ENCODE data around the gene RIMBP3B.
"Not testable (repeated sequence)": the region's sequence is repeated elsewhere in the genome, so short reads cannot be mapped to it uniquely, and the experiment has no call there.

RIMBP3B gene

GRCh38 chr22:21416375-21416774 is 32.8 kb downstream of the RIMBP3B start:
- DNase-seq (ENCODE audit: low read depth in 2 of 2), result not testable (repeated sequence)

- DNase-seq (ENCODE audit: low read depth in 2 of 2), result not testable (repeated sequence)
Measured at GRCh38 chr22:21417227-21417746, 33.7 kb downstream of the RIMBP3B start, which contains the start of gene HIC2. TSS of gene HIC2 (plus strand) at chr22:21417371. CDS start at chr22:21442832, 25,461 bp downstream.

- DNase-seq (ENCODE audit: low read depth in 2 of 2), result not testable (repeated sequence)
Measured at GRCh38 chr22:21417853-21418252, 34.3 kb downstream of the RIMBP3B start.

DNA sequence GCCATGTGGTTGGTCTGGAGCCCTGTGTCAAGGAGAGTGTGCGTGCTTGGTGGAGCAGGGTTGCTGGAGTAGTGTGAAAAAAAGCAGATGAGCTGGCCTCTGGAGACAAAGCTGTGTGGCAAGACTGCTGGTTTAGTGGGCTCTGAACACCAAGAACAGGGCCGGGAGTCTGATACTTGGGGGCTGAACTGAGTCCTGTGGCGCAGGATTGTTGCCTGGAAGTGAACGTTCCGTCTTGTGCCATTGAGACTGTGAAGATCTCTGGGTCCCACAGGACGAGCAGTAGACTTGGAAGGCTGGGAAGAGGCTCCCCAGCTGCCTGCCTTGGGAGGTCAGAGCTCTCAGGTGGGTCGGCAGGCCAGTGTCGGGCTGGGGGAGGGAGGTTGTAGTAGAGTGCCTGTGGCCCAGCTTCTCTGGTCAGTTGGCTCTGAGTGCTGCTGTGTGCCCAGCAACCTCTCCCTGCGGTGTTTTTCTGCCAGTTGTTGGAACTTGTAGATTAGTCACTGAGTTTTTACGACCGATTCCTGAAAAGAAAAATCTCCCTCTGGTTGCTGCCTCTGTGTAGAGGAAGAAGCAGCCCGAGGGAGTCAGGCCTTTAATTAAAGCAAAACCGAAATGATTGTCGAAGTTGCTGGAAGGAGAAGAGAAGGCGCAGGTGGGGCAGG is 35.6 kb downstream of the RIMBP3B start:
- DNase-seq (ENCODE audit: low read depth in 2 of 2), result not testable (repeated sequence)

GRCh38 chr22:21420180-21420763 is 36.7 kb downstream of the RIMBP3B start:
- not testable (repeated sequence) for DNase-seq (ENCODE audit: low read depth in 2 of 2)

GRCh38 chr22:21424084-21424709 is 40.6 kb downstream of the RIMBP3B start:
- DNase-seq (ENCODE audit: low read depth in 2 of 2), result not testable (repeated sequence)

- DNase-seq (ENCODE audit: low read depth in 2 of 2), result not testable (repeated sequence)
Measured at GRCh38 chr22:21434378-21435233, 51.1 kb downstream of the RIMBP3B start.

DNA sequence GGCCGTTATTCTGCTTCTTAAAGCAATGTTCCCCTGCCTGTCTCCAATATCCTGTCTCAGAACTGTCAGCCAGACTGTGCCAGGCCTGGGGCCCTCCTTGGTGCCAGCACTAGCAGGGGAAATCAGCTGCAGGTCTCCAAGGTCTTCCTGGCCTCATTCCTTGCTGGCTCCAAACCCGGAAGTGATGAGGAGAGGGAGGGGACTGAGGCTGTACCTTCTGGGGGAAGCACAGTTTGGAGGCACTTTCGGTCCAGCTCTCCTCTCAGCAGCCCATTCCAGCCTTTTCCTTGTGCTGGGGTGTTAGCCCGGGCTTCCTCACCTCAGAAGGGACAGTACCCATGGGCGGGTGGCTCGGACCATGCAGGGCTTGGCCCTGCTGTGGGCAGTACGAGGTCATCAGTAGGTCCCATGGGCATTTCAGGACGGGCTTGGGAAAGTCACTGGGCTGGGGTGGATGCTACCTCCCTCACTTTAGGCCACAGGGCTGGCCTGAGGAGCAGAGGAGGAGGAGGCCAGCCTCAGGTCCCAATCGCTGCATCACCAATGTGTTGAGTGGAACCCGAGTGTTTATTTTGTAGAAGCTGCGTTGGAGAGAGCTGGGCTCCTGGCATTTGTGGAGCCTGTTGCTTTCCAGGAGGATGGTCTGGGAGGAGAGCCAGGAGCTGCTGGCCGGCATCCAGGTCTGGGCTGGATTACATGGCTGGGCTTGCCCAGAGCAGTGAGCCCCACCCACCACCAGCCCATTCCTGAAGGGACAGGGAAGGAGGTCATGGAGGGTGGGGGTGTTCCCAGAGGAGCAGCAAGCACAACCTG is 52.7 kb downstream of the RIMBP3B start:
- not testable (repeated sequence) for DNase-seq (ENCODE audit: low read depth in 2 of 2)

DNA sequence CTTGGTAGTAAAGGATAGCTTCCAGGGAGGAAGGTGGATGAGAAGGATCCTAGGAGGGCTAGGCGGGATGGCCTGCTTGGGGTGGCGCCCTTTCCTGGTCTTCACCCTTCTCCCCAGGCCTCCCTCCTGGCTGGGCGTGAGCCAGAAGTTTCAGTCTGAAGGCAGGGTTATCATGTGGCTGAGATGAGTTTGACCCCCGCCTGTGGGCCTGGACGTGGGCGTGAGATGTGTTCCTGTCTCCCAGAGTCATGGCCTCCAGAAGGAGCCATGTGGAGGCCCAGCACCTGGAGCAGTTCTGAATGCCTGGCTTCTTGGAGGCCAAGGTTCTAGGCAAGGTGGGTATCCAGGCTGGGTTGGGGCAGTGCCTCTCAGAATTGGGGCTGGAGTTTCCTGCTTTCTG is 54.5 kb downstream of the RIMBP3B start:
- DNase-seq (ENCODE audit: low read depth in 2 of 2), result not testable (repeated sequence)

Data from stimulated activated CD8-positive, alpha-beta memory T cell treated with anti-CD3 and anti-CD28 coated beads, Interleukin-15, amount 100 ng/mL, for 48 hours (primary cell).